NCI-H345 (cell line): ENCODE data around the gene NPNT.

Experiments used
- DNase-seq: peaks from one replicate; lab custom pipeline; 2025; lab: John Stamatoyannopoulos, UW

NPNT gene

DNA sequence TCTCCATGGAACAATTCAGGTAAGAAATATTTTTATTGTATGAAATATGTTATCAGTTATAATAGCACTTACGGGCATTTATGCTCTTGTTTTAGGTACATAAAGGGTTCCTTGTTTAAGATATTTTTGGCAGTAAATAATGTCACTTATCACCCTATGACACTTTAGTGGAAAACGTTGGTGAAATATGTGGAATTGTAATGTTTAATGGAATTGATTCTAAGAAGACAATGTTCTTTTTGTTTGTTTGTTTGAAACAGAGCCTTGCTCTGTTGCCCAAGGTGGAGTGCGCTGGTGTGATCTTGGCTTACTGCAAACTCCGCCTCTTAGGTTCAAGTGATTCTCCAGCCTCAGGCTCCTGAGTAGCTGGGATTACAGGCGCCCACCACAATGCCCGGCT, 17.4 kb downstream of the NPNT start:
- DNase-seq, result no peak

DNA sequence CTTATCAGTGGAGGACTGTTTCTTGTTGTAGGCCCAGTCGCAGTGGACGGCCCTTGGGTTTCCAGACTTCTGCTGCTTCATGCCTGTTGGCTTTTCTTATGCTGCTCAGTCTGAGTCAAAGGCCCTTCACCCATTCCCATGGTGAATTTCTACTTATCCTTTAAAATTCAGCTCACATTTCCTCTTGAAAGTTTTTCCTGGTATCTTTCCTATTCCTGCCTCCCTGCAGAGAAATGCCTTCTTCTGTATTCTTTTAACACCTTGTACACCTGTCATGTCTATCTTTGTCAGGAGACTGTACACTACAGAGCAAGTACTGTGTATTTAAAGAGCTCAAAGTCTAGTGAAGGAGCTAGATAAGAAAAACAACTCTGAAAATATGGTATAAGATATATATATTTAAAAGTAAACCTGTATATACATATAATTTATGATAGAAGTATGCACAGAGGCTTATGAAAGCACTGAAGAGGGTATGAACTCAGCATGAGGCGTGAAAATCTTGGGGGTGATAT, 22.0 kb downstream of the NPNT start:
- no peak for DNase-seq

DNA sequence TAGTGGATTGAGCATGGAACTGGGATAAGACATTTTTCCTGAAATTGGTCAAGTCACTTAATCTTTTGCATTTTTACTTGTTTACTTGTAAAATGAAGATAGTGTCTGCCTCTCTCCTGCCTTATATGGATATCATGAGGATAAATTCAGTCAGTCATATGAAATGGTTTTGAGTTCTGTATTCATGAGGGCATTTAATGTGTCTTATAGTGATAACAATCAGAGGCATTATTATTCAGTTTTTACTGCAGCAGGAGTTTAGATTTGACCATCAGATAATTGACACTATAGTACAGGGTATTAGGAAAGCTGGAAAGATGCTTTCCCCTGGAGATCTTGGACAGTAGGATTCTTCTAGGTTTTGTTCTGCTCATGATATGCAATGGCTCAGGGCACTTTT, 26.0 kb downstream of the NPNT start:
- DNase-seq, result no peak

- DNase-seq, result no peak
Measured at GRCh38 chr4:105923497-105924238, 28.4 kb downstream of the NPNT start.

DNA sequence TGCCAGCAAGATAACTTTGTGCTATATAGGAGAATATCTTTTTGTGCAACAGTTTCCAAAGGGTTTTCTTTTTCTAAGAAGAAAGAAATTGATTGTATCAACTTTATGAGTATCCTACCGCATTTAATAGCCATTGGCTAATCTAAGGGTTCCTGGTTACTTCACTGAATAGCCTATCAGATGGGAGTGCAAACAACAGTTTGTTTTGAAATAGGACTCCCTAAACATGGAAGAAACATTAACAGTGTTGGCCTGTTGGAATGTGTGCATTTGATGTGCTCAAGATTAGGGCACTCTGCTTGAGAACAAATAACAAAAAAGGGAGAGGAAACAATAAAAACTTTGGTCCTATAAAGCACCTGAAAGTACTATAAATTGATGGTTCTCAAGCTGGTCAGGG, 29.1 kb downstream of the NPNT start:
- no peak for DNase-seq

- no peak for DNase-seq
Measured at GRCh38 chr4:105930698-105931097, 35.4 kb downstream of the NPNT start.

- DNase-seq, result no peak
Measured at GRCh38 chr4:105933083-105933482, 37.8 kb downstream of the NPNT start.

GRCh38 chr4:105934386-105934785, 39.1 kb downstream of the NPNT start:
- no peak for DNase-seq

DNA sequence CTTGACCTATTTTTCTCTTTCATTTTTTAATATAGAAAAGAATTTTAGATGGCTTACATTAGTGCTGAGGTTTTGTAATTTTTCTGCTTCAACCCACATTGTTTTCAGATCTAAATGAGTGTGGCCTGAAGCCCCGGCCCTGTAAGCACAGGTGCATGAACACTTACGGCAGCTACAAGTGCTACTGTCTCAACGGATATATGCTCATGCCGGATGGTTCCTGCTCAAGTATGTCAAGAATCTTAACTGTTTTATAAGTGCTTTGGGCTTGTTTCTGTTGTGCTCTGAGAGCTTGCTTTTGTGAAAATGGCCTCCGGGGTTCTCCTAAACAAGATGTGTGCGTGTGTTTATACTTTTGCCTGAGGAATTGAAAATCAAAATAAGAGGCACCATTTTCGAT, 41.6 kb downstream of the NPNT start:
- no peak for DNase-seq

DNA sequence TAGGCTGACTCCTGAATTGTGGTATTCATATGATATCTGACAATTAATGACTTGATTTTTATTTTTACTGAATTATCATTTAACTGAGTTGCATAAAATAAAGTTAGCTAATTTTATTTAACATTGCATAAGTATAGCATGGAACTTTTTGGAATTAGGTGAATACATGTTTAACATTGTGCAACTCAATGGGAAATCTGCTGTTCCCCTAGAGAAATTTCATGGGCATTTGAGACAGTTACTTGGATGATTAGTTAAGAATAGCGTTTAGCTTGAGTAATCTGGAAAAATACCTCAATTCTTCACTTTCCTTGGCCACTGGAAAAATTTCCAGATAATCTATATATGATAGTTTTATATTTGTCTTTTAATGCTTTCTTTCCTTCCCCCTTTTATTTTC, 42.5 kb downstream of the NPNT start:
- DNase-seq, result no peak

GRCh38 chr4:105943234-105943633, 48.0 kb downstream of the NPNT start:
- no peak for DNase-seq

GRCh38 chr4:105944540-105944939, 49.3 kb downstream of the NPNT start:
- no peak for DNase-seq

GRCh38 chr4:105946771-105947170, 51.5 kb downstream of the NPNT start:
- DNase-seq, result no peak

- DNase-seq, result peak; percentile 8
Measured at GRCh38 chr4:105950701-105951100, 55.4 kb downstream of the NPNT start.

DNA sequence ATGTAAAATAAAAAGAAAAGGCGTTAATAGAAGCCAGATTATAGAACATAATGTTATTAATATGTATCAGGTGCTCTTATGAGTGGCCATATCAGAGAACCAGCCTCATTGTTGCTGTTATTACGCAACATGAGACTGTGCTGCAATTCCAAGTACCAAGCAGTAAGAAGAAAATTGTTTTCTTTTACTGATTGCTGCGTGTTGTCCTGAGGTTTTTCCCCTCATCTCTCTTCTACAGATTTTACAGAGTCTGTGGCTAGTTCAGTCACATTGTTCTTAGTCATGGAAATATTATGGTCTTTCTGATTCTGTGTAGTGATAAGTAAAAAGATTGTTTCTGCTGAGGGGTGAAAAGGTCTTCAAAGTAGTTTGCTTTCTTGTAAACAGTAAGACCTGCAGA, 55.9 kb downstream of the NPNT start:
- no peak for DNase-seq

DNA sequence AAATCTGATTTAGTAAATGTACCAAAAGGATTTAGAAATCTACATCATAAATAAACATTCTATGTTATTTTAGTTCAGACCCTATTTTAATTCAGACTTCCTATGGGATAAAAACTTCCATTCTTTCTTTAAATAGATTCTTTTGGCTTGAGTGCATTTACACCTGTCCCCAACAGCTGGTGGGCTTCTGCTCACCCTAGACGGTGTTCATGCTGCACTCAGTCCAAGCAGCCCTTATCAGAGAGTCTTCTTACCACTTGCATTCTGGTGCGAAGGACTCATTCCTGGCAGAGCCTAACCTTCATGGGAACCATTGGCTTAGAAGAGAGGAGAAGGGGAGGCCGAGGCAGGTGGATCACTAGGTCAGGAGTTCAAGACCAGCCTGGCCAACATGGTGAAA, 57.3 kb downstream of the NPNT start:
- DNase-seq, result no peak

- DNase-seq, result no peak
Measured at GRCh38 chr4:105956569-105956968, 61.3 kb downstream of the NPNT start.

DNA sequence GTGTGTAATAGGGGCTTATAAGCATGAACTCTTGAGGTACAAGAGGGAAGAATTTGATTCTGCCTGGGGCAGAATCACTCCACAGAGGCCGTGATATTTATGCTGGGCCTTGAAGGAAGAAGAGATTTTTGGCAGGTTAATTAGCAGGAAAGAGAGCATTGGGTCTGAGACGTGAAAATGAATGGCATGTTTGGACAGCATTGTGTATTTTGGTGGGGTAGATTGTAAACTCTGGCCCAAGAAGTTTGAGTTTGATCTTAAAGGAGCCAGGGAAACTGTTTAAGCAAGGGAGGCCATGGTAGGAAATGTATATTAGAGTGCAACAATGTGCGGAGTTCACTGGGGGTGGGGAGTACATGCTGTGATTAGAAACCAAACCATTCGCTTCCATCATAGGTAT, 62.4 kb downstream of the NPNT start:
- no peak for DNase-seq

DNA sequence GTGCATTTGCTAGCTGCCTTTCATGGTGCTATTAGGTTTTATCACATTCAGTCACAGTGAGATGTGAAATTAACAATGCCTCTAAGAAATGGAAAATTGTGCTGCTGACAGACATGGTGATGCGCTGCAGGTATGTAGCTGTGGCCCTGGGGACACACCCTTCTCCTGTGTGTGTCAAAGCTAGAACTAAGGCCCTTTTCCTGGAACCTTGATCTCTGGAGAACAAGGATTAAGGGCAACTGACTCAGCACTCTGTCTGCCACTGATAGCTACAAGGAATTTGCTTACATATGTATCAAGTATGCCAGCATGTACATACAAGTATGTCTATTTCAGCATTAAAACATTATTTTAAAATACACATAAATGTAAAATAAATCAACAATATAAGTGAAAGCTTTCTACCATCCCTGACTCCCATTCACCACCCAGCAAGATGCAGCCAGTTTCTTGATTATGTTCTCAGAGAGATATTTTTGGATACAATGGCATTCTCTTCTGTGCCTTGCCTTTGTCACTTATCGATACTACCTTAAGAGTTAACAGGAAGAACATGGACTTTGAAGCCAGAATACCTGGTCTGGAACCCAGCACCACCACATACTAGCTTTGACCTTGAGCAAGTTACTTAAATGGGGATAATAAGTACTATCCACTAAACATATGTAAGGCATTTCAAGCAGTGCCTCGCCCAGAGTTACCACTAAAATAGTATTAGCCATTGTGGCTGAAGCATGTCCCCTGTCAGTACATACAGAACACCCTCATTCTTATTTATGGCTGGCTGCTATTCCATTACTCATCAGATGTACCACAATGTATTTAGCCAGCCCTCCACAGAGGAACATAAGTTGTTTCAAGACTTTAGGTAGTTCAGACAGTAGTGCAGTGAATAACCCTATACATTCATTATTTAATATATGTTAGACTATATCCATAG, 68.5 kb downstream of the NPNT start:
- DNase-seq, result no peak

DNA sequence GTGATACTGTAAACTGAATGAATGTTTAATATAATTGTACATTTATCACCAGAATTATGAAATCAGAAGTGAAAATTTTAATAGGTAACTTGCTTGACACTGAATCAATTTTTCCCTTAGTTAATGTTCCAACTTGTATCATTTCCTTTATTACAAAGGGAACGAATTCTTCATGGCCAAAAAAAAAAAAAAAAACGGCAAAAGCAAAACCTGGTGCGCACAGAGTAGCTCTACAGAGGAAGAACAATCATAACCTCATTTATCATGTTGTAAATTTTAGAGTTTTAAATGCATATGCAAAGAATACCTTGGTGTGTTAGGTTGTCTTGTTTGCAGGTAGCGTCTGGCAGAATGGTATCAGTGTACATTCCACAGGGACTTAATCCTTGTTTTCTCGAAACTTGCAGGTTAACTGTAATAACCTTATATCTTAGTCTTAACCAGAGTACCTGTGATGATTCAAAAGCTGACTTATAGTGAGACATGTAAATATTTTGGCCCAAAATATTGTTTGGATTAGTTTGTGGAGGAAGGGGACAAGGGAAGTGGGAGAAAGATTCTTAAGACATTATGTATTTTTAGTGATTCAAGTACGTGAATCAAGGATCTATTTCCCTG, 70.0 kb downstream of the NPNT start:
- no peak for DNase-seq

DNA sequence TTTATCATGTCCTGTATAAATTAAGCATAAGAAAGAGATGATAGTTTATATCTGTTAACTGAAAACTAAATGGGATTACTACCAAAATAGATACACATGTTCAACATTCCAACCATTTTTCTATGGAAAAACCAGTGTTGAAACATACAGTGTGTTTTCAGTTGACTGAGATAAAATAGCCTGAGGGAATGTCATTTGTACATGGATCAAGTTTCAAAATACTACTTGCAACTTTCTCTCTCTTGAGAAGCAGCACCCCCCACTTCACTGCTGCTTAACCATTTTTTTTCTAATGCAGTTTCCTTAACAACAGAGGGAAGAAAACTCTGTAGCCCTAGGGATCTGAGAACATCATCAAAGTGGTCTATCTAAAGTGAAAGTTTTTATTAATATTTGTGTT, 70.8 kb downstream of the NPNT start:
- no peak for DNase-seq

DNA sequence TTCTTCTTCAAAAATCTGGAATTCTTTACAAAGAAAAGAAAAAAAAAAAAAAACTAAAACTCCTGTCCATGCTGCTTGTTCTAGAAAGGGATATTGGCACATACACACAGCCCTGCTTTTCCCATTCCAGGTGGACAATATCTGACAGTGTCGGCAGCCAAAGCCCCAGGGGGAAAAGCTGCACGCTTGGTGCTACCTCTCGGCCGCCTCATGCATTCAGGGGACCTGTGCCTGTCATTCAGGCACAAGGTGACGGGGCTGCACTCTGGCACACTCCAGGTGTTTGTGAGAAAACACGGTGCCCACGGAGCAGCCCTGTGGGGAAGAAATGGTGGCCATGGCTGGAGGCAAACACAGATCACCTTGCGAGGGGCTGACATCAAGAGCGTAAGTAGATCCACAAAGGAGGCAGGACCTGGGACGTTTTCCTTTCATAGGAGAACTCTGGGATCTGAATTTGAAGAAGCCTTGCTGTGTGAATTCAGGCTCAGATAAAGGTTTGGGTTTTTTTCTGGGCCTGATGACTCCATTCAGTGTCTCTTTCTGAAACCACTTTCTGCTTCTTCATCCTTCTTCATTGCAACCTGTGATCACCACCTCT, 71.9 kb downstream of the NPNT start:
- no peak for DNase-seq
